GM21717 (cell line): ENCODE measurements around the gene GJA8.
"Not testable (repeated sequence)": the region's sequence is repeated elsewhere in the genome, so short reads cannot be mapped to it uniquely, and the experiment has no call there.

ENCODE experiments used
- ATAC-seq: cut with Tn5 transposase; IDR thresholded peaks from one replicate; pipeline ENCODE4 v1.9.1; 2021; ENCODE audit warnings: mild to moderate bottlenecking, moderate library complexity; ENCODE audit not compliant: unreplicated experiment

GJA8 gene

DNA sequence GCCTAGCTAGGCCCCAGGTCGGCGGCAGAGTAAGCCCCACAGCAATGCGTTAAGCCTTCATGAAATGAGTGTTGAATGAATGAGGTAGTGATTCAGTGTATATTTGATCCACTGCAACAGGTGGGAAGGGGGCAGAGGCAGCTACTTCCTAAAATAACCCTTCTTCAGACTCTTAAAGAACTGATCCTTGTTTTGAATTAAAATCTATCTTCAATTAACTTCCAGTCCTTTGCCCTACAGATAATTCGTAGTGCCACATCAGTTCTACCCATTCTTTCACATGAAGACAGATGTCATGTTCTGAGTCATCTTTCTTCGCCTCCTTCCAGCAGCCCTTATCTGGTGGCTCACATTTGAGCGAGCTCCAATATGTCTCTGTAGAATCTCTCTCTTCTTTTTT is 24.6 kb downstream of the GJA8 start:
- ATAC-seq: not testable (repeated sequence)

DNA sequence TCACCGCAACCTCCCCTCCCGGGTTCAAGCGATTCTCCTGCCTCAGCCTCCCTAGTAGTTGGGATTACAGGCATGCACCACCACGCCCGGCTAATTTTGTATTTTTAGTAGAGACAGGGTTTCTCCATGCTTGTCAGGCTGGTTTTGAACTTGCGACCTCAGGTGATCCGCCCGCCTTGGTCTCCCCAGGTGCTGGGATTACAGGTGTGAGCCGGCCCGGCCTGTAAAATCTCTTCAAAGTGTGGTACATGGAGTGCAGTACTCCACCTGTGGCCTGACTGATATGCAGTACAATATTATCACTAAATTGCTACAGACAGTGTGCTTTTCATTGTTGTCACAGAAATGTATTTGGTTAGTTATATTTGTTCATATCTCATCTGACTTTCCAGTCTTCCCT is 25.1 kb downstream of the GJA8 start:
- ATAC-seq: not testable (repeated sequence)

DNA sequence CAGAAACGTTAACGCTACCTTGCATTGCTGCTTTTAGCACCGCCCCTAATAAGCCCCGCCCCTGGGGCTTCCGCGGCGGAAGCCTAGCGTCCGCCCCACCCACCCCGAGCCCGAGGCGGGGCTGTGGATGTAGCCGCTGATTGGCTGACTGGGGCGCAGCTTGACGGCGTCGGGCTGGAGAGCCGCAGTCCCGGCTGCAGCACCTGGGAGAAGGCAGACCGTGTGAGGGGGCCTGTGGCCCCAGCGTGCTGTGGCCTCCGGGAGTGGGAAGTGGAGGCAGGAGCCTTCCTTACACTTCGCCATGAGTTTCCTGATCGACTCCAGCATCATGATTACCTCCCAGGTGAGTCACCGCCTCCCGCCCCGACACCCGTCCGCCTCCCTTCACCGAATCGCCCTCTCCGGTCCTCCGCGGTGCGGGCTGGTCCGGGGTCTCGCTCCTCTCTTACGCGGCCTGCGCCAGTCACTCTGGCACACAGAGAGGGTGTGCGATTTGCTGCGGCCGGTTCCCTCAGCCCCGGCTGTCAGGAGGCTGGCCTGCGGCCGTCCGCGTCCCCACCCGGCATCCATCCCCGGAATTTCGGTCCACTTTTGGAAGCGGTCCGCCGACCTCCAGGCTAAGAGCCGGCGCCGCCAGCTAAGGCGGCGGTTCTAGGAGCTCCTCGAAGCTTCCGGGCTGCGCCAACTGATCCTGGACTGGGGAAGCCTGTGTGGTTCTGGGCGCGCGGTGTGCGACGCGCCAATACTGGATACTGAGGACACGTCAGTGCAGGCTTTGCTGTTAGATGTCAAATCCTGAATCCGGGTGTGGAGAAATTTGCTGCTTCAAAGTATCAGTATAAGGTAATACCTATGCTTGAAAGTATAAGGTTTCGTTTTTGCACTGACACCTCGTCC is 25.9 kb downstream of the GJA8 start, which contains the start of gene GPR89B:
TSS of gene GPR89B (plus strand) at position 185 of the 897 bp plus-strand sequence. CDS start at position 302, 117 bp downstream.
- peak; percentile 97 for ATAC-seq

DNA sequence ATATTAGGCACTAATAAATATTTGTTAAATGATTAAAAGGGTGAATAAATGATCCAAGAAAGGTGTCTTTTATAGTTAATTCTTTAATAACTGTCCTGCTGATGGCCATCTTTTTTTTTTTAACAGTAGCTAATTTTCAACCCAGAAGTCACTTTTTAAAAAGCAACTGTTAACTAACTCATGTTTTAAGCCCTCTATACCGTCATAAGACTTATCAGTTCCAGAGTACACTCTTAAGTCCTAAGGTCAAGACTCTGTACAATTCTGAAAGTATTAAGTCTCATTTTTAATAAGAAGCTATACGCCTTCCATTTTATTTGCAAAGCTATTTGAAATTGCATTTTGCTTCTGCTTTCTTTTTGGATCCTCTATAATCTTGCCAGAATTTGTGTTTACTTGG is 28.5 kb downstream of the GJA8 start:
- not testable (repeated sequence) for ATAC-seq

DNA sequence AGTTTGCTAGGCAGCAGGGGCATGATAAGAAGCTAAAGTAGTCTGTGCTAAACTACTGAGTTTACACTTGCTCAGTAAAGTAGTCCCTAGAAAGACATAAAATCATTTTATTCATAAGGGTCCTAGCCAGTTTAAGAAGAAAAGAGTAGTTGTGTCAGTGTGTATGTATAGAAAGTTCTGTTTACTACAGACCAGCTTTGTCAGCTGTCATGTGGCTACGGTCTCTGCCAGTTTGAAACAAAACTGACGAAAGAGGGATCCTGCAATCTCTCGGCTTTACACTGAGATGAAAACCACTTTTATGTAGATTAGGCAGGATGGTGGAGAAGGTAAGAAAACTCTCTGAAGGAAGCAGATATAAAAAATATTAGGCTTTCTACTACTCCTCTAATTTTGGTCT is 32.7 kb downstream of the GJA8 start:
- ATAC-seq: not testable (repeated sequence)

DNA sequence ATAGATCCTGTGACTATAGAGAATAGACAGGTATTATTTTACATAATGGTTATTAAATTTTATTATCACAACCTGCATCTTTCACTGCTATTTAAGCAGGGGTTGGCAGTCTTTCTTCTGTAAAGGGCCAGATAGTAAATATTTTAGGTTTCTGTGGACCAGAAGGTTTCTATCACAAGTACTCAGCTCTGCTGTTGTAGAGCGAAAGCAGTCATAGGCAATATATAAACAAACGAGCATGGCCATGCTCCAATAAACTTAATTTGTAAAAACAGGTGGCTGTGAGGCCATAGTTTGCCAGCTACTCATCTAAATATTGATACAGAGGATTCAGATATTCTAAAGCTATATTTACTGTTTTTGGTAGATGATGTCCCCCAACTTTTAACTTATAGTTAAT is 37.9 kb downstream of the GJA8 start:
- ATAC-seq: not testable (repeated sequence)

DNA sequence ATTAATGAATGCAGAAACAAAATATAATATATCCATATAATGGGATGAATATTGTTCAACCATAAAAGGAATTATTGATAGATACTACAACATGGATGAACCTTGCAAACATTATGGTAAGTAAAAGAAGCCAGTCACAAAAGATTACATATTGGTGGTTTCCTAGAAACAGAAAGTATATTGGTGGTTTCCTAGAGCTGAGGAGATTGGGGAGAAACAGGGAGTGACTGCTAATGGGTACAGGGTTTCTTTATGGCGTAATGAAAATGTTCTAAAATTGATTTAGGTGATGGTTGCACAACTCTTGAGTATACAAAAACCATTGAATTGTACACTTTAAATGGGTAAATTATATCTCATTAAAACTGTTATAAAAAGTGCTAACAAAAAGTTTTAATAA is 40.0 kb downstream of the GJA8 start:
- not testable (repeated sequence) for ATAC-seq

DNA sequence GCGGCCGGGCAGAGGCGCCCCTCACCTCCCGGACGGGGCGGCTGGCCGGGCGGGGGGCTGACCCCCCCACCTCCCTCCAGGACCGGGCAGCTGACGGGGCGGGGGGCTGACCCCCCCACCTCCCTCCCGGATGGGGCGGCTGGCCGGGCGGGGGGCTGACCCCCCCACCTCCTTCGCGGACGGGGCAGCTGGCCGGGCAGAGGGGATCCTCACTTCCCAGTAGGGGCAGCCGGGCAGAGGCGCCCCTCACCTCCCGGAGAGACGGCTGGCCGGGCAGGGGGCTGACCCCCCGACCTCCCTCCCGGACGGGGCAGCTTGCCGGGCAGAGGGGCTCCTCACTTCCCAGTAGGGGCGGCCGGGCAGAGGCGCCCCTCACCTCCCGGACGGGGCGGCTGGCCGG is 46.9 kb downstream of the GJA8 start:
- not testable (repeated sequence) for ATAC-seq
